HG02623 (cell line): ENCODE data around the gene NEDD4L.

Source experiments
- ATAC-seq: cut with Tn5 transposase; IDR thresholded peaks from one replicate; pipeline ENCODE4 v1.9.1; 2021; ENCODE audit warnings: moderate library complexity; ENCODE audit not compliant: unreplicated experiment

Gene NEDD4L

GRCh38 chr18:58175786-58176176 lies 131.8 kb downstream of the NEDD4L start:
- no peak for ATAC-seq

GRCh38 chr18:58177004-58177717 lies 133.1 kb downstream of the NEDD4L start:
- ATAC-seq: no peak

- no peak for ATAC-seq
These were observed 134.0 kb downstream of the NEDD4L start for GRCh38 chr18:58177896-58178470.

- no peak for ATAC-seq
These were observed 134.5 kb downstream of the NEDD4L start for GRCh38 chr18:58178511-58178910.

GRCh38 chr18:58180172-58180571 lies 136.1 kb downstream of the NEDD4L start:
- ATAC-seq: no peak

GRCh38 chr18:58180738-58181353 lies 136.8 kb downstream of the NEDD4L start:
- no peak for ATAC-seq

GRCh38 chr18:58181988-58182387 lies 138.0 kb downstream of the NEDD4L start:
- no peak for ATAC-seq

GRCh38 chr18:58183226-58183625 lies 139.2 kb downstream of the NEDD4L start:
- ATAC-seq: no peak

GRCh38 chr18:58186258-58186948 lies 142.4 kb downstream of the NEDD4L start:
- no peak for ATAC-seq

- no peak for ATAC-seq
These were observed 143.6 kb downstream of the NEDD4L start for GRCh38 chr18:58187674-58188073.

- ATAC-seq: no peak
These were observed 145.0 kb downstream of the NEDD4L start for GRCh38 chr18:58188996-58189395.

GRCh38 chr18:58190842-58191530 lies 147.0 kb downstream of the NEDD4L start:
- no peak for ATAC-seq

GRCh38 chr18:58191626-58192025 lies 147.6 kb downstream of the NEDD4L start:
- no peak for ATAC-seq

GRCh38 chr18:58192519-58192918 lies 148.5 kb downstream of the NEDD4L start:
- ATAC-seq: no peak

- ATAC-seq: no peak
These were observed 150.0 kb downstream of the NEDD4L start for GRCh38 chr18:58194028-58194427.

- no peak for ATAC-seq
These were observed 151.3 kb downstream of the NEDD4L start for GRCh38 chr18:58195278-58195765.

GRCh38 chr18:58196164-58196563 lies 152.1 kb downstream of the NEDD4L start:
- no peak for ATAC-seq

GRCh38 chr18:58196881-58197872 lies 153.2 kb downstream of the NEDD4L start:
- no peak for ATAC-seq

- no peak for ATAC-seq
These were observed 157.2 kb downstream of the NEDD4L start for GRCh38 chr18:58201268-58201667.
